SH-SY5Y (cell line): ENCODE data around the gene HPN.

Experiments
- GATA2 ChIP-seq: IDR thresholded peaks from 2 replicates; pipeline ENCODE4 v1.6.1; 2011; ENCODE audit warnings: mild to moderate bottlenecking, low read depth, low read length
- GATA3 ChIP-seq: IDR thresholded peaks from 2 replicates; pipeline ENCODE4 v1.6.1; 2011; ENCODE audit warnings: low read depth, mild to moderate bottlenecking, low read length, moderate library complexity

GRCh38 chr19:35004517-35005255 lies 36.8 kb upstream of the HPN start:
- TF ChIP-seq GATA2 (no peak), GATA3 (no peak)
